K562 (cell line): Measurements from ENCODE around the gene PTPRF. TPM values are rescaled to one million over a fixed set of nuclear protein-coding genes. Genes with fewer than 3 reads are reported as not detected.

Experiments
- GABPB1 ChIP-seq: sonication (generic); formaldehyde crosslinking; IDR thresholded peaks from 2 replicates; pipeline ENCODE4 v1.8.0; 2022; ENCODE audit warnings: mild to moderate bottlenecking, missing genetic modification reagents
- POLR2G ChIP-seq: fragments of 200-400 bp; formaldehyde crosslinking; IDR thresholded peaks from 2 replicates; pipeline ENCODE4 v1.6.1; 2017; ENCODE audit warnings: low read depth, mild to moderate bottlenecking, antibody characterized with exemption, low read length, moderate library complexity
- RBM14 ChIP-seq: fragments of 200-400 bp; formaldehyde crosslinking; IDR thresholded peaks from 2 replicates; pipeline ENCODE4 v1.6.1; 2018; ENCODE audit warnings: low read depth, mild to moderate bottlenecking, low read length, moderate library complexity, borderline replicate concordance; ENCODE audit not compliant: insufficient read depth
- XRCC3 ChIP-seq: fragments of 450-650 bp; IDR thresholded peaks from 2 replicates; pipeline ENCODE4 v1.6.1; 2017; ENCODE audit warnings: mild to moderate bottlenecking, moderate library complexity
- YBX1 ChIP-seq: fragments of 450-650 bp; IDR thresholded peaks from 2 replicates; pipeline ENCODE4 v1.7.1; 2016; ENCODE audit warnings: mild to moderate bottlenecking
- ZNF354B ChIP-seq: fragments of 250-450 bp; sonication (Bioruptor Pico); IDR thresholded peaks from 2 replicates; pipeline ENCODE4 v1.4.0; 2020
- polyA plus RNA-seq, 8 experiments: library from polyadenylated mRNA; depleted of rRNA in 4 of 8; stranded (reverse) in 5 of 8; unstranded in 3 of 8; fragments of >200 nt; fragmentation: Nextera tagmentation in 2 of 8; fragmentation: Illumina TruSeq in 1 of 8; extraction: Ambion mirVana in 2 of 8; extraction: Trizol in 1 of 8; gene quantifications; 2 replicates each; pipeline versions ENCODE4 v1.2.1 to v1.2.3, GENCODE V29; 2011 to 2014; ENCODE audit warnings: inconsistent platforms in 1 of 8, missing spikeins in 1 of 8
- total RNA-seq, 7 experiments: library from RNA; depleted of rRNA in 6 of 7; stranded (reverse); fragments of >200 nt in 6 of 7; fragmentation: Illumina TruSeq in 2 of 7; extraction: Trizol in 2 of 7; gene quantifications; 2 replicates each; pipeline versions ENCODE4 v1.2.1 to v1.2.3, GENCODE V29; 2011 to 2021; ENCODE audit warnings: low replicate concordance in 1 of 7
- TF ChIP-seq, protein P1 (sequence below): fragments of 450-650 bp; IDR thresholded peaks from 2 replicates; pipeline ENCODE4 v1.6.1; 2017; ENCODE audit warnings: antibody characterized with exemption
- TF ChIP-seq, protein P2 (sequence below): sonication (generic); formaldehyde crosslinking; IDR thresholded peaks from 2 replicates; pipeline ENCODE4 v1.8.1; 2023; ENCODE audit warnings: mild to moderate bottlenecking, missing genetic modification reagents

Gene PTPRF
- total and polyA plus RNA-seq, 9 of the 15 experiments (the other 6 are each of a cell fraction or from before 2014, with no cell fraction given): 0.13 to 4.3 (median 1.1) TPM

DNA sequence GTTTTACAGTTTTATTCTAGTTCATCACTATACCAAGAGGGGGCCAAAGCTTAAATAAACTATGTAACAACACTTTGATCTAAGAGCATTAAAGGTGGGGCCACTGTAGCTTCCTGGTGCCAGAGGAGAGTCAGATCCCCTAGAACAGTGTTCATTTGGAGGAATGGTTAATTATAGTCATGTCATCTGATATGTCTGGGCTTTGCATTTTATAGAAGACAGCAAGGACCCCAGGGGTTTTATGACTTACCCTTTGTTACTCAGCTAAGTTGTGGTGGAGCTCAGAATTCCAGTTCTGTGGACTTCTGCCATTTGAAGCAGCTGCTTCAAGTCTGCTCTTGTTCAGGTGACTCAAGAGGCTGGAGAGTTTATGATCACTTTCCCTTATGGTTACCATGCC, 135.9 kb downstream of the PTPRF start (continued):
- TF ChIP-seq POLR2G (no peak), GABPB1 (CRISPR knock-in tag) (no peak), YBX1 (no peak), XRCC3 (no peak), ZNF354B (no peak), RBM14 (no peak)
- TF ChIP-seq, protein P1, sequence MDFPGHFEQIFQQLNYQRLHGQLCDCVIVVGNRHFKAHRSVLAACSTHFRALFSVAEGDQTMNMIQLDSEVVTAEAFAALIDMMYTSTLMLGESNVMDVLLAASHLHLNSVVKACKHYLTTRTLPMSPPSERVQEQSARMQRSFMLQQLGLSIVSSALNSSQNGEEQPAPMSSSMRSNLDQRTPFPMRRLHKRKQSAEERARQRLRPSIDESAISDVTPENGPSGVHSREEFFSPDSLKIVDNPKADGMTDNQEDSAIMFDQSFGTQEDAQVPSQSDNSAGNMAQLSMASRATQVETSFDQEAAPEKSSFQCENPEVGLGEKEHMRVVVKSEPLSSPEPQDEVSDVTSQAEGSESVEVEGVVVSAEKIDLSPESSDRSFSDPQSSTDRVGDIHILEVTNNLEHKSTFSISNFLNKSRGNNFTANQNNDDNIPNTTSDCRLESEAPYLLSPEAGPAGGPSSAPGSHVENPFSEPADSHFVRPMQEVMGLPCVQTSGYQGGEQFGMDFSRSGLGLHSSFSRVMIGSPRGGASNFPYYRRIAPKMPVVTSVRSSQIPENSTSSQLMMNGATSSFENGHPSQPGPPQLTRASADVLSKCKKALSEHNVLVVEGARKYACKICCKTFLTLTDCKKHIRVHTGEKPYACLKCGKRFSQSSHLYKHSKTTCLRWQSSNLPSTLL: no peak
- TF ChIP-seq, protein P2, sequence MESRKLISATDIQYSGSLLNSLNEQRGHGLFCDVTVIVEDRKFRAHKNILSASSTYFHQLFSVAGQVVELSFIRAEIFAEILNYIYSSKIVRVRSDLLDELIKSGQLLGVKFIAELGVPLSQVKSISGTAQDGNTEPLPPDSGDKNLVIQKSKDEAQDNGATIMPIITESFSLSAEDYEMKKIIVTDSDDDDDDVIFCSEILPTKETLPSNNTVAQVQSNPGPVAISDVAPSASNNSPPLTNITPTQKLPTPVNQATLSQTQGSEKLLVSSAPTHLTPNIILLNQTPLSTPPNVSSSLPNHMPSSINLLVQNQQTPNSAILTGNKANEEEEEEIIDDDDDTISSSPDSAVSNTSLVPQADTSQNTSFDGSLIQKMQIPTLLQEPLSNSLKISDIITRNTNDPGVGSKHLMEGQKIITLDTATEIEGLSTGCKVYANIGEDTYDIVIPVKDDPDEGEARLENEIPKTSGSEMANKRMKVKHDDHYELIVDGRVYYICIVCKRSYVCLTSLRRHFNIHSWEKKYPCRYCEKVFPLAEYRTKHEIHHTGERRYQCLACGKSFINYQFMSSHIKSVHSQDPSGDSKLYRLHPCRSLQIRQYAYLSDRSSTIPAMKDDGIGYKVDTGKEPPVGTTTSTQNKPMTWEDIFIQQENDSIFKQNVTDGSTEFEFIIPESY: no peak
